ENCODE measurements around the gene BAIAP3. TPM values are rescaled to one million over a fixed set of nuclear protein-coding genes. Genes with fewer than 3 reads are reported as not detected.

The BAIAP3 gene
- total RNA-seq, 1 donor from 2014 or later = 3.0 TPM

DNA sequence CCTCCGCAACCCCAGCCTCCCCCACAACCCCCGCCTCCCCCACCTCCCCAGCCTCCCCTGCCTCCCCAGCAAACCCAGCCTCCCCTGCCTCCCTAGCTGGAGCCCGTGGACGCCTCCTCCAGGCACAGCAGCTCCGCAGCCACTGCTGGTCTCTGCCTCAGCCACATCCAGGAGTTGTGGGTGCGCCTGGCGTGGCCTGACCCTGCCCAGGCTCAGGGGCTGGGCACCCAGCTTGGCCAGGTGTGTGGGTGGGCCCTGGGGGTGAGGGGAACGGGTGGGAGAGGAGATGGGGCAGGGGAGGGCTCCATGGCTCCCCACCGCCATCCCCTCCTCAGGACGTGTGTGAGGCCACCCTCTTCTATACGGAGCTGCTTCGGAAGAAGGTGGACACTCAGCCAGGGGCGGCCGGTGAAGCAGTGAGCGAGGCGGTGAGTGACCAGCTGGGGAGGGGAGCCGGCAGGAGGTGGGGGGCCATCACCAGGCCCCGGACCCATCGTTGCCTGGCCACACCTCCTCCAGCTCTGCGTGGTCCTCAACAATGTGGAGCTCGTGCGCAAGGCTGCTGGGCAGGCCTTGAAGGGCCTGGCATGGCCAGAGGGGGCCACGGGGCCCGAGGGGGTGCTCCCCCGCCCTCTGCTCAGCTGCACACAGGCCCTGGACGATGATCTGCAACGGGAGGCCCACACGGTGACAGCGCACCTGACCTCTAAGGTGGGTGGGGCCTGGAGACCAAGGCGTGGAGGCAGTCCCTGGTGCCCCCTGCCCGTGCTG is 12.4 kb downstream of the BAIAP3 start:
- Histone ChIP-seq H3K4me3 (no peak overlapping the region), H3K4me1 (peaks cover 15% of the 10 kb centered on the region), H3K27me3 (no peaks in the 10 kb centered on the region), H3K9me3 (no peaks in the 10 kb centered on the region), H3K27ac (no peak overlapping the region), H3K36me3 (peaks cover 23% of the 10 kb centered on the region)
- intact Hi-C loops (cut with DNase I) = no loop called here
- ATAC-seq (no peak), DNase-seq (no peak)
- no peak for TF ChIP-seq CTCF (IDR thresholded peaks at IDR 0.05)

GRCh38 chr16:1346422-1347285 is 13.2 kb downstream of the BAIAP3 start:
- H3K36me3 ChIP-seq = peaks cover 23% of the 10 kb centered on the region
- intact Hi-C loops (cut with DNase I) = no loop called here
- no peak overlapping the region for H3K4me3 ChIP-seq
- no peaks in the 10 kb centered on the region for H3K9me3 ChIP-seq
- no peak for DNase-seq
- H3K27ac ChIP-seq = no peak overlapping the region
- TF ChIP-seq CTCF (IDR thresholded peaks at IDR 0.05) = no peak
- no peaks in the 10 kb centered on the region for H3K27me3 ChIP-seq
- peaks cover 17% of the 10 kb centered on the region for H3K4me1 ChIP-seq
- no peak for ATAC-seq

DNA sequence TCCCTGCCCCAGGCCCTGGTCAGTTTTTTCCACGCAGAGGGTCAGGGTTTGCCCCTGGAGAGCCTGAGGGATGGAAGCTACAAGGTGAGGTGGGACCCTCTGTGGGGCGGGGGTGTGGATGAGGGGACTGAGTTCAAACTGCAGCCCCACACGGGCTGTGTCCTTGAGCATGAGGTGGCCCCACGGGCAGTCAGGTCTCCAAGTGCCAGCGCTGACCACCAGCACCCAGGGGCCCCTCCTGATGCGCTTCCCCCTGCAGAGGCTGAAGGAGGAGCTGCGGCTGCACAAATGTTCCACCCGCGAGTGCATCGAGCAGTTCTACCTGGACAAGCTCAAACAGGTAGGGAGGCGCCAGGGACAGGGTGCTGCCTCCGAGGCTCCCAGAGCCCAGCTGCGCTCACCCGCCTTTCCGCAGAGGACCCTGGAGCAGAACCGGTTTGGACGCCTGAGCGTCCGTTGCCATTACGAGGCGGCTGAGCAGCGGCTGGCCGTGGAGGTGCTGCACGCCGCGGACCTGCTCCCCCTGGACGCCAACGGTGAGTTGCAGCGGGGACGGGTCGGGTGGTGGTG is 13.9 kb downstream of the BAIAP3 start:
- H3K9me3 ChIP-seq = no peaks in the 10 kb centered on the region
- no peak for ATAC-seq
- H3K27ac ChIP-seq = no peak overlapping the region
- H3K4me3 ChIP-seq = no peak overlapping the region
- peaks cover 15% of the 10 kb centered on the region for H3K4me1 ChIP-seq
- TF ChIP-seq CTCF (IDR thresholded peaks at IDR 0.05) = no peak
- DNase-seq = no peak
- no peaks in the 10 kb centered on the region for H3K27me3 ChIP-seq
- H3K36me3 ChIP-seq = peaks cover 23% of the 10 kb centered on the region
- intact Hi-C loops (cut with DNase I) = no loop called here

- DNase-seq (no peak), ATAC-seq (no peak)
- Histone ChIP-seq H3K4me1 (peaks cover 18% of the 10 kb centered on the region), H3K4me3 (no peak overlapping the region), H3K27me3 (no peaks in the 10 kb centered on the region), H3K27ac (no peak overlapping the region), H3K36me3 (peaks cover 23% of the 10 kb centered on the region), H3K9me3 (no peaks in the 10 kb centered on the region)
- no peak for TF ChIP-seq CTCF (IDR thresholded peaks at IDR 0.05)
- intact Hi-C loops (cut with DNase I) = no loop called here
These were observed 14.5 kb downstream of the BAIAP3 start for GRCh38 chr16:1347962-1348361.

DNA sequence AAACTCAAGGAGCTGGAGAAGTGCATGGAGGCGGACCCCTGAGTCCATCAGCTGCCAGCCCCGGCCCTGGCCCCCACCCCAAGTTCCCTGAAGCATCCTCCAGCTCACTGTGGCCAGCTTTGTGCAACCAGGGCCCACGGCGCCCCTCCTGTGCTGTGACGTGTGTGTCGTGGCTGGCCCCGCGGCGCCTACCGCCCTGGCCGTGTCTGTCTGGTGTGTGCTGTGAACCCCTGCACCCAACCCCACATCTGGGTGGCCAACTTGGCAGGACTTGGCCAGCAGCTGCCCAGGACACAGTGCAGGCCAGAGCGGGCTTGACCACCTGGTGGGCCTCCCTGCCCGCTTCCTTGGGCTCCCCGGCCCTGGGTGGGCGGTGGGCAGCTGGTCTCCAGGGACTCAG is 15.0 kb downstream of the BAIAP3 start:
- H3K36me3 ChIP-seq = peaks cover 23% of the 10 kb centered on the region
- peaks cover 15% of the 10 kb centered on the region for H3K4me1 ChIP-seq
- intact Hi-C loops (cut with DNase I) = no loop called here
- no peak overlapping the region for H3K4me3 ChIP-seq
- no peak overlapping the region for H3K27ac ChIP-seq
- DNase-seq (no peak), ATAC-seq (no peak)
- H3K9me3 ChIP-seq = no peaks in the 10 kb centered on the region
- H3K27me3 ChIP-seq = no peaks in the 10 kb centered on the region
- no peak for TF ChIP-seq CTCF (IDR thresholded peaks at IDR 0.05)
